Activated CD8-positive, alpha-beta memory T cell treated with anti-CD3 and anti-CD28 coated beads, Interleukin-2, amount 50 U/mL, for 4 hours (primary cell): ENCODE results near the gene HDLBP.

ENCODE experiments used
- DNase-seq: peaks from one replicate; pipeline ENCODE4 v3.0.0-alpha.2; 2020

Gene HDLBP

DNA sequence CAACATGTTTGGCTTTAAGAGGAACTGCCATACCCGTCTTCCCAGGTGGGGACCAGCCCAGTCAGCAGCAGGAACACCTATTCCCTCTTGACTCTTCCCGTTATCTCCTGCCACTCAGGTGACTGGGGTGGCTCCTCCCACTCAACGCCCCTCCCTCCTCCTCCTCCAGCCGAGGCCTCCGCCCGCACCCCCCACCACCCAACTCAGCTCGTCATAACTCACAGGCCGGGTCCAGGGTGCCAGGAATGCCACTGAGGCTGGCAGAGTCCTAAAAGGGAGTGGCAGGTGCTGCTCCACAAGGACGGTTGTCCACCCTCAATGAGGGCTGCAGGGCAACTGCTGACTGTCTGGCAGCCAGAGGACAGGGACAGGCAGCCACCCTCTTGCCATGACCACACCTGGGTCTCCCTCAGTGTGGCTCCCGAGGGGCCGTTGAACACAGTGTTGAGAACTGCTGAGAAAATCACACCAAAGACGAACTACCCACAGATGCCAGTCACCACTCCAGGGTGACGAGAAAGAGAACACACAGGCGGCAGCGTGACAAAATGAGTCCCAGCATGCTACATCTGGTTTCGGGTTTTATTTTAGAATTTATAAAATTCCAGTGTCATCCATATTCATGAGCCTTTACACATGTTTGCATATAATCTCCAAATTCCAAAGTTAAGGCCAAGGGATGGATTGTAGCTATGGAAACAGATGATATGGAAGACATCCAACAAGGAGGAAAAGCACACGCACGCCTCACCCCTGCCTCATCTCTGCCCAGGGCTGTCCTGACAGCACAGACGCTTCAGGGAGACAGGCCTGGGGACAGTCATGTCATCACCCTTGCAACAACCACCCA, 88.5 kb downstream of the HDLBP start:
- DNase-seq, result no peak

DNA sequence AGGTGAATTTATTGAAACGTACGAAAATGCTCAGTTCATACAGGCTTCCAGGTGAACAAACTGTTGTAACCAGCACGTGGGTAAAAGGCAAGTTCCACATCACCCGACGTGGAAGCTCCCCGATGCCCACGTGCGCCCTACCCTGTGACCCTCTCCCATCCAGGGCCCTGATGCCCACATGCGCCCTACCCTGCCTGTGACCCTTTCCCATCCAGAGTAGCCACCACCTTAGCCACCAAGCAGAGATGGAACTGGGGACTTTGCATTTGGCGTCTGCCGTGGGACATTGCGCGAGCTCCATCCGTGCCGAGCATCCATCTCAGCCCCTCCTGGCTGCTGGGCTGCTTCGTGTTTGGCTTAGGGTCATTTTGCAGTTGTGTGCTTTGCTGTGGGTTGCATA, 89.5 kb downstream of the HDLBP start:
- no peak for DNase-seq

DNA sequence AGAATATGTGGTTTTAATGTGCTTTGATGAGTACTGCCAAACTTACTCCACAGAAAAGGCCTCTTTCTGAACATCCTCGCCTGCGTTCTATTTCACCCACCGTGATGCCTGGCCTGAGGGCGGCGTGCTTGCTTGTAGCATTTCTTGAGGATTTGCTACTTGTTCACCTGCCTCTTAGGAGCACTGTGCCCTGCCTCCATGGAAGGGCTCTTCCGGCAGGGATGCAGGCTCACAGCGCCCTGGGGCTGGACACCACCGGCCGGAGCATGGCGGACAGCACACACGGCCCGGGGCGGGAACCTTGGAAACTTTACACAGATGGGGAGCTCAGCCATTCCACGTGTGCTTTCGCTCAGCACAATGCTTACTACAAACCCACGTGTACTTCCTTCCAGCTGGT, 89.9 kb downstream of the HDLBP start:
- DNase-seq, result no peak

DNA sequence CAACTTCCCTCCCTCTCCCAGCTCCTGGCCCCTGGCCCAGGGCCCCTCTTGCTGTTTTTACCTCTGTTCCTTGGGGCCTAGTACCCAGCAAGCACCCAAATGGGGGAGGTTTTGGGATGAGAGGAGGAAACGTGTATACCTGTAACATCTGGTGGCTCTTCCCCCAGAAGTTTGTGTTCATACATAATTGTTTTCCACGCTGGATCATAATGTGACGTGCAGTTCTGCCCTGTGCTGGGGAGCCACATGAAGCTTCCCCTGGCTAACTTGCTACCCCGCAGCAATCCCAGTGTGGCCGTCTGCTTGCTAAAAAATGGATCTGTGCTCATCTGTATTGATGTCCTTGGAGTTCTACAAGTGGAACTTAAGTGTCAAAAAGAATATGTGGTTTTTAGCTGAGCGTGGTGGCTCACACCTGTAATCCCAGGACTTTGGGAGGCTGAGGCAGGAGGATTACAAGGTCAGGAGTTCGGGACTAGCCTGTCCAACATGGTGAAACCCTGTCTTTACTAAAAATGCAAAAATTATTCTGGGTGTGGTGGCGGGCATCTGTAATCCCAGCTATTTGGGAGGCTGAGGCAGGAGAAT, 90.5 kb downstream of the HDLBP start:
- no peak for DNase-seq

DNA sequence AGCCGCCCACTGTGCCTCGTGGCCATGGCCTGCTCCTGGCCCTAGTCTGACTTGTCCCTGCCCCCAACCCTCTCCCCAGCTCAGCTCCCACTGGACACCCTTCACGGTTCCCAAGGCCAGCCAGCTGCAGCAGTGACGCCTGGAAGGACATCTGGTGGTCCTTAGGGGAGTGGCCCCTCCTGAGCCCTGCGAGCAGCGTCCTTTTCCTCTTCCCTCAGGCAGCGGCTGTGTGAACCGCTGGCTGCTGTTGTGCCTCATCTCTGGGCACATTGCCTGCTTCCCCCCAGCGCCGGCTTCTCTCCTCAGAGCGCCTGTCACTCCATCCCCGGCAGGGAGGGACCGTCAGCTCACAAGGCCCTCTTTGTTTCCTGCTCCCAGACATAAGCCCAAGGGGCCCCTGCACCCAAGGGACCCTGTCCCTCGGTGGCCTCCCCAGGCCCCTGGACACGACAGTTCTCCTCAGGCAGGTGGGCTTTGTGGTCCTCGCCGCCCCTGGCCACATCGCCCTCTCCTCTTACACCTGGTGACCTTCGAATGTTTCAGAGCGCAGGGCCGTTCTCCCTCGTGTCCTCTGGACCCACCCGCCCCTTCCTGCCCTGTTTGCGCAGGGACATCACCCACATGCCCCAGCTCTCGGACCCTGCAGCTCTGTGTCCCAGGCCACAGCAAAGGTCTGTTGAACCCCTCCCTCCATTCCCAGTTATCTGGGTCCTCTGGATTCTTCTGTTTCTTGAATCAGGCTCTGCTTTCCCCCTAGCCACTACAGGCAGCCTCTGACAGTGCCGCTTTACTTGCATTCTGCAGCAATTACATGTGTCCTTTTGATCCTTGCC, 91.2 kb downstream of the HDLBP start:
- no peak for DNase-seq

DNA sequence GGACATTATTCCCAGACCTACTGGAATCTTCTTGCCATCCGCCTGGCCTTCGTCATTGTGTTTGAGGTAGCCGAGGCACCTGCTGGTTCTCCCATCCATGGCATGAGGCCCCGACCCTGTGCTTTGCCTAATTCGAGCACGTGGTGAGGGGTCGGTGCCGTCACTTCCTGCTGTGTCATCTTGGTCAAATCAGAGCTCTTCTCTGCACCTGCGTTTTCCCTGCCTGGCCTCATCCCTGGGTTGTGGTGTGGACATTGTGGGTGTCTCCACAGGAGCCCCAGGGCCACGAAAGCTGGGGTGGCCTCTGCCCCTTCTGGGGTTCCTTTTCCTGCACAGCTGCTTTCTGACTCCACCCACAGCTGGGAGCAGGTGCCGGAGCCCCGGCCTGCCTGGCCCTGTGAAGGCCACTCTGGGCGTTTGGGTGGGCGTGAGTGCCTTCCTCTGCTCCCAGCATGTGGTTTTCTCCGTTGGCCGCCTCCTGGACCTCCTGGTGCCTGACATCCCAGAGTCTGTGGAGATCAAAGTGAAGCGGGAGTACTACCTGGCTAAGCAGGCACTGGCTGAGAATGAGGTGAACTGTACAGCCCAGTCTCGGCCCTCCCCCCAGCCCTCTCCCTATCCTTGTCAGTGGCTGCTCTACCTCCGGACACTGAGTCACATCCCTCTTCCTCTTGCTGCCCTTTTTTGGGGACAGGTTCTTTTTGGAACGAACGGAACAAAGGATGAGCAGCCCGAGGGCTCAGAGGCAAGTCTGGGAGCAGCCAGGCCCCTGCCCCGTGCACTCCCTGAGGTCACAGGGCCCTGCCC, 92.1 kb downstream of the HDLBP start:
- no peak for DNase-seq

DNA sequence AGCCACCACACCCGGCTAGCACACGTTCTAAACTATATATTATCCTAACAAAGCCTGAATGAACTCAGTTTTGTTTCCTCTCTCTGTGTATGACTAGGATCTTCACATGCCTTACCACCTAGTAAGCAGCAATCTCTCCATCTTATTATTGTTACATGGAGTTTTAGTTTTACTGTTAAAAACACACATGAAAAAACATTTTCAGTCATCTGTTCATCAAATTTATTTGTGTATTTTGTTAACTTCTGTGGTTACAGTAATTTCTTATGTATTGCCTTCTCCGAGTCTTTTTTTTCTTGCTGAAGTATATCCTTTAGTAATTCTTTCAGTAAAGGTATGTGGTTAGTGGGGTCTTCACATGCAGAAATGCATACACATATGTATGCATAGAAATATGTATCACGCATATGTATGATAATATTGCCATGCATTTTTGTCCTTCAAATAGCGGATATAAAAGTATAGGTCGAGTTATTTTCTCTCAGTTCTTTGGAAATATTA, 95.6 kb downstream of the HDLBP start:
- DNase-seq, result no peak

DNA sequence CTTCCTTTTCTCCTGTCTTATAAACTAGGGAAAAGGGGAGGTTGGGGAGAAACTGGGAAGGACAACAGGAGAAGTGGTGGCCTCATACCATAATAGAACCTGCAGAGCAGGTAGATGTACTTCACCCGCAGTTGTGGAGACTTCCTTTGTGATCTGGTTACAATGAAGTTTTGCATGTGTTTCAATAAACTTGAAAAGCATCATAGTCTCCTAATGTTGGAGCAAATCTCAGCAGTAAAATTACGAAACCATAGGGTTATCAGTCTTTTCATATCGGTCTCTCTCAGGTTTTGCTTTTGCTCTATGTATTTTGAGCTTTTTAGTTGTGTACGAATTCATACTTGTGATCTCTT, 96.5 kb downstream of the HDLBP start:
- no peak for DNase-seq

DNA sequence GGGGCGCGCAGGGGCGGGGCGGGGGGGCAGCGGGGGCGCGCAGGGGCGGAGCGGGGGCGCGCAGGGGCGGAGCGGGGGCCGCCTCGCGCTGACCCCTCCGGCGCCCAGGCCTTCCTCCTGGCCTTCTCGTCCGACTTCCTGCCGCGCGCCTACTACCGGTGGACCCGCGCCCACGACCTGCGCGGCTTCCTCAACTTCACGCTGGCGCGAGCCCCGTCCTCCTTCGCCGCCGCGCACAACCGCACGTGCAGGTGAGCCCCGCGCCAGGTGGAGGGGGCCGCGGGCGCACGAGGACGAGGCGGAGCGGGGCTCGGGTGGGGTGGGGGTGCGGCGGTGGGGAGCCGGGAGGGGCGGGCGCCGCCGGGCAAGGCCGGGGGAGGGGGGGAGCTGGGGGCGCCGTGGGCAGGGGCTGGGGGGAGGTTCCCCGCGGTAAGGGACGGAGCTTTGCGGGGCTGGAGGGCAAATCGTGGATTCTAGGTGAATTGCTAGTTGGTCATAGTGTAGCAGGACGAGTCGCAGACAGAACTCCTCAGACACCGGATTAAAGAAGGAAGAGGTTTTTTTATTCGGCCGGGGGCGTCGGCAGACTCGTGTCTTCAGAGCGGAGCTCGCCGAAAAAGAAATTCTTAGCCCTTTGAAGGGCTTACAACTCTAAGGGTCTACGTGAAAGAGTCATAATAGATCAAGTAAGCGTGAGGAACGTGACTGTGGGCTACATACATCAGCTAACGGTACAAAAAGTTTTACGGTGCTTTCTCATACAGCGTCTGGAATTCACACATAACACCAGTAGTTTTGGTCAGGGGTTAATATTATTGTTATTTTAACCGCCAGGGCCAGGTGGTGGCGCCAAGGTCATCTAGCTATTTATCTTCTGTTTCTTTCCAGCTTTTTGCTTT, 97.1 kb downstream of the HDLBP start:
- DNase-seq, result peak; percentile 35

DNA sequence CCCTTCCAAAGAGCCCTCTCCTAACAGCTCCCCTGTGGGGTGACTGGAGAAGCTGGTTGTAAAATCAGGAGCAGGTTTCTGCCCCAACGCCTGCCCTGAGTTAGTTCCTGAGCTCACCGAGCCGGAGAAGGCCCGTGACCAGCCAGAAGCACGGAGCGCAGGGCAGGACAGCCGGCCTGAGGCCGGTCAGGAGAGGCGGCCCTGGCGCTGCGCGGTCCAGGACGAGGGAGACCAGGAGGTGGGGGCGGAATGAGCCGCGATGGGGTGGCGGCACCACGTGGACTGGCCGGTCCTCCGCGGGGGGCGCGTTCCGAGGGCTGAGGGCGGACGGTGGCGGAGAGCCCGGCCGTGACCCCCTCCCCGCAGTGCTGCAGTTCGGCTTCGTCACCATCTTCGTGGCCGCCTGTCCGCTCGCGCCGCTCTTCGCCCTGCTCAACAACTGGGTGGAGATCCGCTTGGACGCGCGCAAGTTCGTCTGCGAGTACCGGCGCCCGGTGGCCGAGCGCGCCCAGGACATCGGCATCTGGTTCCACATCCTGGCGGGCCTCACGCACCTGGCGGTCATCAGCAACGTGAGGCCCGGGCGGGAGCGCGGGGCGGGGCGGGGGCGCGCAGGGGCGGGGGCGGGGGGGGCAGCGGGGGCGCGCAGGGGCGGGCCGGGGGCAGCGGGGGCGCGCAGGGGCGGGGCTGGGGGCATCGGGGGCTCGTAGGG, 98.0 kb downstream of the HDLBP start:
- DNase-seq, result peak; percentile 30

DNA sequence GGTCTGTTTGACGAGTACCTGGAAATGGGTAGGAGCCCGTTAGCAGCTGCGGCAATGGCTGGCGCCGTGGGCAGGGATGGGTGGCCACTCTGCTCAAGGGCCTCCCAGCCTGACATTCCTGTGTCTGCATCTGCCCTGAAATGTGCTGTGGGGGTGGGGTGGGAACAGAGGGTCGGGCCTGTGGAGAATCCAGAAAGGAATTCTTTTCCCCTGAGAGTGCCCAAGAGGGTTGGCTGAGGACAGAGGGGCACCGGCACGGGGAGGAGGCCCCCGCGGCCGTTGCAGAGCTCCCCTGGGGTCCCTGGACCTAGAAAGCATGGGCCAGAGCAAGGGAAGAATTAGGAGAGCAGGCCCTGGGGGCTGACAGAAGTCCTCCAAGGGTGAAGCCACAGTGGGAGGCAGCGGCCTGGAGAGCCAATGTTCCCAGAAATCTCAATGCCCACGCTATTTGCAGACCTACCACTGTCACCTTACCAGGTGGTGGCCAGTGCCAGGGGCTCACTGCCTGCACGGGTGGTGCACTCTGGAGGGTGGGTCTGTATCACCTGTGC, 99.2 kb downstream of the HDLBP start:
- DNase-seq, result no peak

DNA sequence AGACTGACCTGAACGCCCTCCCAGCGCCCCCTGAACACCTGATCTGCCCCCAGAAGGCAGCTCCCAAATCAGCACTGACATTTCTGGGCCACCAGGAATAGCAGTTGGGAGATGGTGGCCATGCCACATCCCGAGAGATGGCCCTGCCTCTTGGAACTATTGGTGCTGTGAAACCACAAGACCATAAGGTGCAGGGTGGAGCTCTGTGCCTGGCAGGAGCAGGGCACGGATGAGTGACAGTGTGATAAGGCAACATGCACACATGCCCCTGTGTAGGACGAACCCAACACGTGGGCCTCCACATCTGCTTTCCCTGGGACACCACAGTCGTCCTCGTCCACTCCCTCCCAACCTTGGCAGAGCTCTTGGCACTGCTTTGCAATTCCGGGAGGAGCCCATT, 100.1 kb downstream of the HDLBP start:
- no peak for DNase-seq

DNA sequence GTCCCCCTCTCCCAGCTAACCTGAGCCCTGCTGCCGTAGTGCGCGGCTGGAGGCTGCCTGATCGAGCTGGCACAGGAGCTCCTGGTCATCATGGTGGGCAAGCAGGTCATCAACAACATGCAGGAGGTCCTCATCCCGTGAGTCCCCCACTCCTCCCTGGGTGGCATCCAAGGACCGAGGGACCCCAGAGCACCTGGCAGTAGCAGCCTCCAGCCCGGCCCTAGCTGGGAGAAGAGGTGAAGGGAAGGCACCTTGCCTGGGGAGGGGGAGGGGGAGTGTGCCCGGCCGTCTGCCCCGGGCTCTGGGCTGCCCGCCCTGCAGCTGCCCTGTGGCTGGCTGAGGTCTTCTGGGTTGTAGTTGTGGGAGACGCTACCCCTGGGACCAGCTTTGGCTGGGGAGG, 100.7 kb downstream of the HDLBP start:
- DNase-seq, result no peak

DNA sequence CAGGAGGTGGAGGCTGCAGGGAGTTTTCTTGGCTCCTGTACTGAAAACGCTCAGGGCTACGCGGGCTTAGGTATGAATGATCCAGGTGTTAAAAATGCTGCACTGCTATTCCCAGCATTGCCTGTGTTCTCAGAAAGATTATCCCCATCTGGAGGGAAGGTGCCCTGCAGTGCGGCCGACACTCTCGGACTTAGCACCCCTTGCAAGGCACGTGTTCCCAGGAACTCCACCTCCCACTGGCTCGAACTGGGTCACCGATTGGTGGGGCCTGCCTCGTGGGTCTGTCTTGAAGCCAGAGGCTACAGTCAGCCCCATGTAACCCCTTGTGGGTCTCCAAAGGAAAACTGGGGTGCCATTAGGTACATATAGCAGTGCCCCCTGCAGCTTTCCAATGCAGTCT, 101.3 kb downstream of the HDLBP start:
- no peak for DNase-seq

DNA sequence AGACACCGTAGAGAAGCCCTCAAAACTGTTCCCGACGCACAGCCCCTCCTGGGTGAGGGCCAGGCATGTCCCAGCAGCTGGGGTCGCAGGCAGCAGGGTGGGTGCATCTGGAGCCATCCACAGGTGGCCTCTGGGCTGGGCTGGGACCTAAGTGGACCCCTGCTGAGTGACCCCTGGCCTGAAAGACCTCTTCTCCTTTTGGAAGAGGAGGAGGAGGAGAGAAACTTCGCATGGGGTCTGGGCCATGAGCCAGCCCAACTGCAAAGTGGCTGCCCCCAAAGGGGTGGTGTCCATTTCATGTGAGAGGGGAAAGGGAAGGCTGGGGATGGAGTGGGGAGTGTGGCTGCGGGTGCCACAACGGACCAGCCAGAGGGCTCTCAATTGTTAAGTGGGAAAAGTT, 101.9 kb downstream of the HDLBP start:
- no peak for DNase-seq

DNA sequence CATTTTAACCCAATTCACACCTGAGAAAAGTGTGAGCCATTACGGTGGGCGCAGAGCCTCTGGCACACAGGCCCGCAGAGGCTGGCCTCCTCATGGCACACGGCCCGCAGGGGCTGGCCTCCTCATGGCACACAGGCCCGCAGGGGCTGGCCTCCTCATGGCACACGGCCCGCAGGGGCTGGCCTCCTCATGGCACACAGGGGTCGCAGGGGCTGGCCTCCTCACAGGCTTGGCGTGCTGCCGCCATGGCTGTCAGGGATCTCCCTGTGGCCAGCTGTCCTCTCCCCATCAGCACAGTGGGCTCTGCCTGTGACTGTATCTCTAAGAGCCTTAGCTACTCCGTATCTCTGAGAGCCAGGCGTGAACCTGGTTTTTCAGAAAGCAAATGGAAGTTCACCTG, 102.4 kb downstream of the HDLBP start:
- no peak for DNase-seq

DNA sequence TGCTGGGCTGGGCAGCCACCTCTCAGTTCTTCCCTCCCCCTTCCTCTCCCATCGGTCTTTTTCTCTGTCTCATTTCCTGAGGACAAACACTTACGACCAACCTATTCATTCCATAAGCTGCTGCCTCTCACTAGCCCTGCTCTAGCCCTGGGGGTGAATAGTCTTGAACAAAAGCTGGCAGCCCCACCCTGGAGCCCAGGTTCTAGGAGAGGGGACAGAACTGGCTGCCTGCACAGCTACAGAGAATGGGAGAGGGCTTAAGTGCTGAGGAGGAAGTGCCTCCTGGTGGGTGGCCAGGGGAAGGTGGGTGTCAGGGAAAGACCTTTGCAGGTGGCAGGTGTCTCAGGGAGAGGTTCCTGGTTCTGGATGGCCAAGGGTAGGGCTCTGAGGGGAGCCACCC, 104.2 kb downstream of the HDLBP start:
- no peak for DNase-seq

DNA sequence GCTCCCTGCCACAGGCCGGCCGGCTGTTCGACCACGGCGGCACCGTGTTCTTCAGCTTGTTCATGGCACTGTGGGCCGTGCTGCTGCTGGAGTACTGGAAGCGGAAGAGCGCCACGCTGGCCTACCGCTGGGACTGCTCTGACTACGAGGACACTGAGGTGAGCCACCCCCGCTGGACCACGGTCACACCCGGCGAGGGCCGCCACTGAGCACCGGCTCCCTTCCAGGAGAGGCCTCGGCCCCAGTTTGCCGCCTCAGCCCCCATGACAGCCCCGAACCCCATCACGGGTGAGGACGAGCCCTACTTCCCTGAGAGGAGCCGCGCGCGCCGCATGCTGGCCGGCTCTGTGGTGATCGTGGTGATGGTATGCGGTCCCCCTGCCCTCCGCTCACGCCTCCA, 106.2 kb downstream of the HDLBP start:
- DNase-seq, result no peak

DNA sequence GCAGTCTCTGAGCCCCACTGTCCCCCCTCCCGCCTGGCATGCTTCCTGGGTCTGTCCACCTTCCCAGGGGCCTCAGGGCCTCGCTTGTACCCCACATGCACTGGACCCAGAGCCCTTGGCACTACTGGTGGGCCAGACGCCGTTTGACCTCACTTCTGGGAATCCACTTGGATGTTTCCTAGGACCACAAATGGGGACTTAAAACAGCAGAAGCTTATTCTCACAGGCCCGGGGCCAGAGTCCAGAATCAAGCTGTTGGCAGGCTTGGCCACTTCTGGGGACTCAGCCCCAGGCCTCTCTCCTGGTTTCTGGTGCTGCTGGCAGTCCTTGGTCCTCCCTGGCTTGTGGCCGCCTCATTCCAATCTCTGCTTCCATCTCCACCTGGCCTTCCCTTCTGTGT, 107.4 kb downstream of the HDLBP start:
- no peak for DNase-seq

DNA sequence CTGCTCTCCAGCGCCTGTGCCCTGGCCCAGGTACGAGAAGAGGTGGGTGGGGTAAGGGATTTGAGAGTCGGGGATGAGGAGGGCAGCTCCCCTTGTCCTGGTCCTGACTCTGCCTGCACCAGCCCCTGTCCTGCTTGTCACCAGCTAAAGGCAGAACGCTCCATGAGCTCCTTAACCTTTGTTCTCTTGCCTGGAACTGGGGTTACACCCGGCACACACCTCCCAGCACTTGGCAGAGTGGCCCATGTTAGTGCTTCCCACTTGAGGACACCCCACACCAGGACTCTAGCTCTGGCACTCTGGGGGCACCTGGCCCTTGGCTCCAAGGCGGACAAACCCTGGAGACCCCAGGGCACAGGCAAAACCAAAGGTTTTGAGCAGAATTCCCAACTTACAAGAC, 107.8 kb downstream of the HDLBP start:
- no peak for DNase-seq

DNA sequence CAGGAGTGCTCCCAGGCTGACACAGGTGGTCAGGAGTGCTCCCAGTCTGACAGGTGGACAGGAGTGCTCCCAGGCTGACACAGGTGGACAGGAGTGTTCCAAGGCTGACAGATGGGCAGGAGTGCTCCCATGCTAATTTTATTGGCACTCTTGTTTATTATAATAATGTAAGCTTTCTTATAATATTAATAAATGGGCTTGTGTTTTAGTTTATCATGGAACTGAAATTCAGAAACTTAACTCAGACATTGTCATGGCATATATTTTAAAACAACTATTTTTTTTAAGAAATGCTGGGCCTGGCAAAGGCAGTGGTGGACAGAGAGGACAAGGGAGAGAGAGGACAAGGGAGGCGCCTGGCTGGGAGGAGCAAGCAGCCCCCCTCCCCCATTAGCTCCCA, 108.3 kb downstream of the HDLBP start:
- no peak for DNase-seq
